GM21619 (cell line): Measurements from ENCODE around the gene HRG.
A peak's percentile ranks its signal among the peaks of the same experiment; 100 is the strongest.
"Not testable (repeated sequence)": the region's sequence is repeated elsewhere in the genome, so short reads cannot be mapped to it uniquely, and the experiment has no call there.

ENCODE experiments used
- ATAC-seq: cut with Tn5 transposase; IDR thresholded peaks from one replicate; pipeline ENCODE4 v1.9.1; 2021; ENCODE audit not compliant: unreplicated experiment

The HRG gene, protein sequence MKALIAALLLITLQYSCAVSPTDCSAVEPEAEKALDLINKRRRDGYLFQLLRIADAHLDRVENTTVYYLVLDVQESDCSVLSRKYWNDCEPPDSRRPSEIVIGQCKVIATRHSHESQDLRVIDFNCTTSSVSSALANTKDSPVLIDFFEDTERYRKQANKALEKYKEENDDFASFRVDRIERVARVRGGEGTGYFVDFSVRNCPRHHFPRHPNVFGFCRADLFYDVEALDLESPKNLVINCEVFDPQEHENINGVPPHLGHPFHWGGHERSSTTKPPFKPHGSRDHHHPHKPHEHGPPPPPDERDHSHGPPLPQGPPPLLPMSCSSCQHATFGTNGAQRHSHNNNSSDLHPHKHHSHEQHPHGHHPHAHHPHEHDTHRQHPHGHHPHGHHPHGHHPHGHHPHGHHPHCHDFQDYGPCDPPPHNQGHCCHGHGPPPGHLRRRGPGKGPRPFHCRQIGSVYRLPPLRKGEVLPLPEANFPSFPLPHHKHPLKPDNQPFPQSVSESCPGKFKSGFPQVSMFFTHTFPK

DNA sequence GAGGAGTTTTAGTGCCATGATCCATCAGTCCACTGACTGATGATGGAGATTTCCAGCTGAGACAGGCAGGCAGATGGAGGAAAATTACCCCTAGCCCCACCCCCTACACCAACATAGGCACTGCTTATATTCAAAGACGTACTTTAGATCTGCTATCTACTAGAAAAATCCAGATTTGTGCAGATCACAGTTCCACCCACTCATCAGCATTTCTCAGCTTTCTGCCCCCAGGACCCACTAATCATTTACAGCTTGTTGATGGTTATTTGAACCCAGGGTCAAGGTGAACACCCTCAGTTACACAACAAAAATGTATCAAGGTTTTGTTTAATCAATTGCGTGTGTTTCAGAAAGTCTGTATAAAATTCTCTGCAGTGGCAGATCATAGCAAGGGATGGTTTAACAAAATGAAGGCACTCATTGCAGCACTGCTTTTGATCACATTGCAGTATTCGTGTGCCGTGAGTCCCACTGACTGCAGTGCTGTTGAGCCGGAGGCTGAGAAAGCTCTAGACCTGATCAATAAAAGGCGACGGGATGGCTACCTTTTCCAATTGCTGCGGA, at the start of gene HRG:
Gene HRG, plus strand, starts transcription at position 390 of the 564 bp plus-strand sequence. Its CDS starts 18 bp downstream, at position 408.
- no peak for ATAC-seq

DNA sequence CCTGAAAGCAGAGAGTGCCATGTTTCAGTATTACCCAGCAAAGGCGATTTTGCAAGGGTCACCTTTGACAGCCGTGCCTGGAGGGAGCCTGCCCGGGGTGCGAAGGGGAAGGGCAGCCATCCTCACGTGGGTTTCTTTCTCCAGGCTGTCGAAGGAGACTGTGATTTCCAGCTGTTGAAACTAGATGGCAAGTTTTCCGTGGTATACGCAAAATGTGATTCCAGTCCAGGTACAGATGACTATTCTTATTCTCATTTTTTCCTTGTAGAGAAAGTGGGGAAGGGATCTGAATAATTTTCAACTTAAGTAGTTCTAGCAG, 49.6 kb upstream of the HRG start:
- ATAC-seq, result no peak

DNA sequence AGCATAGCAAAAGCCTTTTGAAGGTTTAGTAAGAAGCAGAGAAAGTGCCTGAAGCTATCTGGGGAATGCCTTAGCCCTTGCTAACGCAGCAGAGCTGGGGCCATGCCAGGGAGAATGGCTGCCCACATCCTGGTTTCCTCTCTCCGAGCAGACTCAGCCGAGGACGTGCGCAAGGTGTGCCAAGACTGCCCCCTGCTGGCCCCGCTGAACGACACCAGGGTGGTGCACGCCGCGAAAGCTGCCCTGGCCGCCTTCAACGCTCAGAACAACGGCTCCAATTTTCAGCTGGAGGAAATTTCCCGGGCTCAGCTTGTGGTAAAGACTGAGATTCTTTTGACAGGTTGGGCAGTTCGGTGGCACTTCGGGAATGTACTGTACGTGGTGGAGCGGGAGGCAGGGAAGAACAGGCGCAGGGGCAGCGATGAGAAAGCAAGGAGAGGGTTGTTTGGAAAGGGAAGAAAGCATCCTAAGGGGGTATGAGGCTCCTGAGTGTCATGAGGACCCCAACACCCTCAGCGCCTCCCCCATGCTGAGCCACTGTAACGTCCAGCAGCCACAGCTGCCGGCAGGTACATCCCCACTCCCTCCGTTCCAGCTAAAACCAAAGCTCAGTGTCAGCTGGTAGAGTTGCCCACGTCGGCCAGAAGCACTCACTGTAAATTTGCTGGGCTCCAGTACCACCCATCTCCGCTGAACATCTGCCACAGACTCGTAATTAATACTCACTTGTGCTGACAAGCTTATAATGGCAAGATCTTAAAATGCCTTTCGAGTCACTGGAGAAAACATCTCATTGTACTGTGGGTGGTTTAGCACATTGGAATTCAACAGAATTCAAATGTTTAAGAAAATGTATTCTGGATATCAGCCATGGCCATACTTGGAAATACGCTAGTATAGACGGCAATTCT, 48.5 kb upstream of the HRG start:
- peak; percentile 96 for ATAC-seq

DNA sequence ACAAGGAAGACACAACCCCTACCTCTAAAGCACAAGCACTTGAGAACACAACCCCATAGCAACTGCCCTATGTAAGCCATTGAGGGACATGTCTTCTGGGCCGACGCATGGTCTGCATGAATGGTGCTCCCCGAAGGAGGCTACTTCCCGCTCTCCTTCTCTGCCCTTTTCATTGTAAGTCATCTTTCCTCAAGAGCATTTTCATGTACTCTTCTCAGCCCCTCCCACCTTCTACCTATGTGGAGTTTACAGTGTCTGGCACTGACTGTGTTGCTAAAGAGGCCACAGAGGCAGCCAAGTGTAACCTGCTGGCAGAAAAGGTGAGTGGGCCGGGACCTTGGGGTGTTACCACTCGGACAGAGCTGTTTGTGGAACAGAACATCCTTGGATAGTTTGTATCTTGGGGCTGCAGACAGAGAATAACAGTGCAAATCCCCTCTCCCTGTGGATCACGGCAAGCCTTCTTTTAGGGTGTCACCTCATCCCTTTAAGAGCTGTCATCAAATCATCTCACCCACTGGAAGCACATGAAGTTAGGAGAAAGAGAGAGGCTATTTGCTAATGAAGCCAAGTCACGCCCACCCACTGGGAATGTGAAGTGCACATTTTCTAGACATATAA, 47.4 kb upstream of the HRG start:
- no peak for ATAC-seq

DNA sequence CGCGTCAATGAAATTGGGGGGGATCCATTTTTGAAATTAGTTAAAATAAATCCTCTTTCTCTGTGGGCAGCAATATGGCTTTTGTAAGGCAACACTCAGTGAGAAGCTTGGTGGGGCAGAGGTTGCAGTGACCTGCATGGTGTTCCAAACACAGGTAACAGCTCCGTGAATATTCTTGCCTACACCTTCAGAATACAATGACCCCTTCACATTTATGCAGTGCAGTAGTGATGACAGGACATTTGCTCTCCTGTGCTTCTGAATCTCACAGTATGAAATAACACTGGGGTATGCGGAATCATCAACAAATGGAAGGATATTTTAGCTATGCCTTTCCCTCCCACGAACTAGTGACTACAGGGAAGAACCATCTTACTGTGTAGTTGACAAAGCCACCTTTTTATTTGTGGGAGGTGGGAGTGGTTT, 46.0 kb upstream of the HRG start:
- ATAC-seq, result no peak

DNA sequence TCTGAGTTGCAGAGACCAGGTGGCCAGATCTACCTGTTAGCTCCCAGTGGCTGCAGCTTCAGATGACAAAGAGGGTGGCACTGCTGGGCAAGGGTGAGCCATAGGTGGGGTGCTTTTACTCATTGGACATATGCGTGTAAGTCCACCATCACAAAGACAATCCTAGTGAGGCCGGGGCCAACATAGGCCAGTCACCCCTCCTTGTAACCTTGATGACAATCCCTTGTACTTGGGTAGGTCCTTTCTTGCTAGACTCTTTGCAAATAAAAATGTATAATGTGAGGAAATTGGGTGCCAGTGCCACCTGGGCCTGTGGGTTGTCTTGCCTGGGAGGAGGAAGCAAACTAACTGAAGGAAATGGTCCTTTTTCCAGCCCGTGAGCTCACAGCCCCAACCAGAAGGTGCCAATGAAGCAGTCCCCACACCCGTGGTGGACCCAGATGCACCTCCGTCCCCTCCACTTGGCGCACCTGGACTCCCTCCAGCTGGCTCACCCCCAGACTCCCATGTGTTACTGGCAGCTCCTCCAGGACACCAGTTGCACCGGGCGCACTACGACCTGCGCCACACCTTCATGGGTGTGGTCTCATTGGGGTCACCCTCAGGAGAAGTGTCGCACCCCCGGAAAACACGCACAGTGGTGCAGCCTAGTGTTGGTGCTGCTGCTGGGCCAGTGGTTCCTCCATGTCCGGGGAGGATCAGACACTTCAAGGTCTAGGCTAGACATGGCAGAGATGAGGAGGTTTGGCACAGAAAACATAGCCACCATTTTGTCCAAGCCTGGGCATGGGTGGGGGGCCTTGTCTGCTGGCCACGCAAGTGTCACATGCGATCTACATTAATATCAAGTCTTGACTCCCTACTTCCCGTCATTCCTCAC, 45.4 kb upstream of the HRG start:
- no peak for ATAC-seq

DNA sequence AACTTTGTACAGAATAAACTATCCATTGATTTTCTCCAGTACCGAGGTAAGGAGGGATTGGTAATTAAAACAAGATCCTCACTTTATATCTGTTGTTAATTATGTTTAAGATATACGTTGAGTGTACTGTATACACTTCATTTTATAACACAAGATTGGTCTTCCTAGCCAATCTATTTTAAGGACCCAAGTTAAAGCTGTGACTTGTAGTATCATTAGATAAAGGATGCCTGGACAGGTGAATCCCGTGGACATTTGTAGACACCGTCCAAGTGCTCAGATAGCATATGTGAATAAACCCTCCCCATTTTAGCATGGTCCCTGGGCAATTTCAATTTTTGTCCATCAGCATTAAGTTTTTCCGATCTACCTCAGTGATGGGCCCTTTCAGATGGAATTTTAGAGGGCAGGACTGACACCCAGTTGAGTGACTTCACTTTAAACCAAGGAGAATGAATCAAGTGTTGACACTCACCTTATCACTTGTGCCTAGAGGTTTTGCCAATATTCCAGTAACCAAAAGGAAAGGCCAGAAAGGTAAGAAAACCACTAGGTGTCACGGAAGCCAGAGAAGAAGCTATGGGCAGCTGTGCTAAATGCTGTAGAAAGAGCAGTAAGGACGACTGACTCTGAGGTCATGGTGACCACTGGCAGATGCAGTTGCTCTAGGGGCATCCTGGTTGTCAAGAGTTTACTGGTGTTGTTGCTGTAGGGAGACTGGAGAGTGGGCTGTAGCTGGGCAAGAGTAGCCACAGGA, 43.7 kb upstream of the HRG start:
- no peak for ATAC-seq

DNA sequence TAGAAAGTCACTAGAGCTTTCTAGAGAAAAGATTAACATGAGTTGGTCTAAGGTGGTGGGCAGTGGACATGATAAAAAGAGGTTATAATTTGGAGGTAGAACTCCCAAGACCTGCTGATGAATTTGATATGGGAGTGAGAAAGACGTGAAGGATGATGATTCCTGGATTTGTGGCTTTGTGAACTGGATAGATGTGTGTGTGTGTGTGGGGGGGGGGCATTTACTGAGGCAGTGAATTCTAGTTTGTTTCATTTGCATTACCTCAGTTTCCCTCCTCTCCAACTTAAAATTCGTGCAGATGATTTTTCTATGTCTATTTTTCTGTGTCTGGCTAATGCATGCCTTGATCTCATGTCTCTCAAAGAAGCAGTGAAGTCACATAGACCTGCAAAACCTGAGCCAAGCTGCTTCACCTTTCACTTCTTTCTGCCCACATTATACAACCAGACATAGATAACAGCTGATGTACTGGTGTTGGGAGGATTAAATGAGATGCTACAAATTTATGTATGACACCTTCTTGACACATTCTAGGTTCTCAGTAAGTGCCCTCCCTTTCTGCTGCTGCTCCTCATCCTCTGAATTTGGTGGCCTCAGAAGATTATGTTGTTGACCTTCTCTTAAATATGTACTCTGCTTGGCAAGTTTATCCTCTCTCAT, 43.0 kb upstream of the HRG start:
- ATAC-seq, result no peak

DNA sequence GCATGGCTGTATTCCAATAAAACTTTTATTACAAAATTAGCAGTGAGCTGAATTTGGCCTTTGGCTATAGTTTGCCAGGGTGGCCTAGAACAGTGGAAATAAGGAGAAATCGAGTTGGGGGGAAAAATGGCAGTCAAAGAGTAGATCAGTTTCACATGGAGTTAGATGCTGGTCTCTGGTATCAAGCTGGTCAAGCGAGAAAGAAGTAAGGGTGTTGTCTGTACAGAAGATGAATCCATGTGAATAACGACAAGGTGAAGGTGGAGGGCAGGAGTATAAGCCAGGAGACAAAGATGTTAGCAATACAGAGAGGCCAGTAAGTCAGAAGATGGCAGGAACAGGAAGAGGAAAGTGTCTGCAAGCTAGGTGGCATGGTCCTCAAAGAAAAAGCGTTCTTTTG, 41.2 kb upstream of the HRG start:
- ATAC-seq, result no peak

DNA sequence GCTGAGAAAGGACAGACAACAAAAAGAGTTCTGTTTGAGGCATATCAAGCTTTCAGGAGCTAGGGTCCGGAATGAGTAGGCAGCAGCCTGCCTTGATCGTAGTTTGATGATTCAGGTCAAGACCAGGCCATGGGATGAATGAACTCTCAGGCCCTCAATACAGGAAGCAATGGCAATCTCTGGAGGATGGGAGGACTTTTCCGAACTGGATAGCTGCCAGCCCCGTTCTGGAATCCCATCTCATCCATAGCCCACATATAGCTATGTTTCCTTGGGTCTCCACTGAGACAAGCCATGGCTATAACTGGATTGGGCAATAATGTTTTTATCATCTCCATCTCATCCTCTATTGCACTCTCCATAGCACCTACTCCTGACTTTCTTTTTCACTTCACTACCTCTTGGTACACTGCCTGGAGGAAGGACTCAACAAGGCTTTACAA, 40.2 kb upstream of the HRG start:
- no peak for ATAC-seq

DNA sequence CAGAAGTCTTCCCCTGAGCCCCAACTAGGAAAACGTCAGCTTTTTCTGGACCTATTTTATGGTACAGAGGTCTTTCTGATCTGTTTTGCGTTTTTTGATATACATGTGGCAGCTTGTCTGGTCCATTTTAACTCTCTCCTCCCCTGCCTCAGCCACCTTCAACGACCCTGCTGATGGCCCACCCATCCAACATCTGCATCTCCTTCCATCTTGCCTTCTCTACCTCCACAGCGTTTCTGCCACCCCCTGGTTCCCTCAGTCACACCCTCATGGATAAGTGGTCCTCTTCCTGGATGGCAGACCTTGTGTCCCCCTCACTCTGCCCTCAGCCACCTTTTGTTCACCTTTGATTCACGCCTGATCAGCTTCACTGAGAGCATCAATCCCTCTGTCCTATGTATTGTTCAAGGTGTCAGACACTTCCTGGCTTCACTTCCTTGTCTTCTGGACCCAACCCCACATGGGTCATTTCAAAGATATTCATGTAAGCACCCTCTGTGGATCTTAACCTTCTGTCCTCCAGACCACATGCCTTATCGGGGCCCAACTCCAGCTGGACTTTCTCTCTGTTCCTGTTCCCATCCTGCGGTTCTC, 39.5 kb upstream of the HRG start:
- no peak for ATAC-seq

DNA sequence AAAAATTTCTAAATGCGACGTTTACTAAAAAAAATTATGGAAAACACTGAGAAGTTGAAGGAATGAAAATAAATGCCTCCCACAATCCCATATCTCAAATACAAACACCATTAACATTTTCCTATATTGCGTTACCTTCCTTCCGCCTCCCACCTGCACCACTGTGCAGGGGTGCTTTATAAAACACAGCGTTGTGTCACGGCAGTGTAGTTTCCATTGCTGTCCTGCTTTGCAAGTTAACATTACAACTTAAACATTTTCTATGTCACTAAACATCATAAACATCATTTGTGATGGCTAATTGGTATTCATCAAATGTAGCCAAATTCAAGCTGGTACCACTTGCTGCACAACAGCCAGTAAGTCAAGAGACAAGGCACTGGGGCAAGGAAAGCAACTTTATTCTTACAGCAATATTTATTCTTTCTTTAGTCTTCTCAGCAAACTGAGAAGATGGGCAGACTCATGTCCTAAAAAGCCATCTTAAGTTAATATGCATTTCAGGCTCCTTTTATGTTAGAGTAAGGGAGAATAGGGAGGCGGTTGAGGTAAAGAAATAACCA, 37.9 kb upstream of the HRG start:
- no peak for ATAC-seq

DNA sequence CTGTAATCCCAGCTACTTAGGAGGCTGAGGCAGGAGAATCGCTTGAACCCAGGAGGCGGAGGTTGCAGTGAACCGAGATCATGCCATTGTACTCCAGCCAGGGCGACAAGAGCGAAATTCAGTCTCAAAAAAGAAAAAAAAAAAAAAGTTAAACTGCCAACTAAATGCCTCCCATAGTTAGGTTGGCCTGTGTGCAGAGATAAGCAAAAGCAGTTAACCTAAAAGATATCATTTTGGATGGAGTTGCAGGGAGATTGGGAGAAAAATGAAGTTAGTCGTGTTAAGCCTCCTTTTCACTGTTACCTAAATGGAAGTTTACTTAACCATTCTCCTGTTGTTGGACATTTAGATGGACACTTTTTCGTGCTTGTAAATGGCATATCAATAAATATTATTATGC, 37.1 kb upstream of the HRG start:
- ATAC-seq, result no peak

DNA sequence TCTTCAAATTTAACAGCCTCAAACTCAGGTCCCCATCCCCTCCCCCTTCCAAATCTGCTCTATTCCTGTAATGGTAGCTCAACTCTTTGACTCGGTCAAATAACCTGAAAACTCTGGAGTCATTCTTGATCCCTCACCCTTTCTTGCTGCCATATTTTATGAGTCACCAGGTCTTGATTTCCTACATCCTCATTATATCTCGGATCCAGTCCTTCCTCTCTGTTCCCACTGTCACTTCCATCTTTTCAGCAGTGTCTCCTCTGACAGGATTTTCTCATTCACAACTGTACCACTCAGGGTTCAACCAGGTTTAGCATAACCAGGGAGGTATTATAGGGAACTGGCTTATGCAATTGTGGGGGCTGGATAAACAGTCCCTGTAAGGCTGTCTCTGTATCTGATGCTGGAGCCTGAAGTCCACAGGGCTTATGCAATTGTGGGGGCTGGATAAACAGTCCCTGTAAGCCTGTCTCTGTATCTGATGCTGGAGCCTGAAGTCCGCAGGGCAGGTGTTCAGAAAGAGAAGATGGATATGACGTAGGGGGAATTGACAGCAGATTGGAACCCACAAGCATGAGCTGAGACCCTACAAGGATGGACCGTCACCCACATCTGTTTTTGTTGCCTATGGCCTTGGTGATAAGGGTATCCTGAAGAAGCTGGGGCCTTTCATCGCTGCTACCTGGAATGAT, 34.7 kb upstream of the HRG start:
- no peak for ATAC-seq

DNA sequence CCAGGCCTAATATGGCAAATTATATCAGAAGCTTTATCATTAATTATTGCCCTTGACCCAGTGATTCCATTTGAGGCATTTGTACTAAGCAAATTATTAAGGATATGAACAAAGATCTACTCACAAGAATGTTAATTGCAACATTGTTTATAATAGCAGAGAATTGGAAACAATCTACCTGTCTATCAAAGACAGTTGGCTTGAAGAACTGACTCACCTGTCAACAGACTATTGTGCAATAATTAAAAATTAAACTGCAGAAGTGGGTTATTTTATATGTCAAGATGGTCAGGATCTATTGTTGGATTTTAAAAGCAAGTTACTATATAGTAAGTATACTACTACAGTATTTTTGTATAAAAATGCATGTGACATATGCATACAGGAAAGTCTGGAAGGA, 32.3 kb upstream of the HRG start:
- no peak for ATAC-seq

DNA sequence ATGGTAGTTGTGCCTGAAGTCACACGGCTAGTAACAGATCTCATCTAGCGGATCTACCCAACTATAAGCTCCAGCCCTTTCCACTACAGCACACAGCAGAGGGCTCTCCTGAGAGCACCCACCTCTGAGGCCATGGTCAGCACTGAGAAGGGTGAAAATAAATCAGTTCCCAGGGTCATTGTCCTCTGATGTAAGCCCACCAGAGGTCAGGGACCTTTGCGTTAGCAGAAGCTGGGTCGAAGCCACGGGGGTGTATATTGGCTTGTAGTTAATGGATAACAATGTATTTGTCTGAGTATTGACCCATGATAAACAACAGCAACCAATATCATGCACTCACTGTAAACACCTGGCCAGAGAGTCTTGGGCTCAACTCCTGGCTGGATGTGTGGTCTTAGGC, 31.6 kb upstream of the HRG start:
- ATAC-seq, result not testable (repeated sequence)

DNA sequence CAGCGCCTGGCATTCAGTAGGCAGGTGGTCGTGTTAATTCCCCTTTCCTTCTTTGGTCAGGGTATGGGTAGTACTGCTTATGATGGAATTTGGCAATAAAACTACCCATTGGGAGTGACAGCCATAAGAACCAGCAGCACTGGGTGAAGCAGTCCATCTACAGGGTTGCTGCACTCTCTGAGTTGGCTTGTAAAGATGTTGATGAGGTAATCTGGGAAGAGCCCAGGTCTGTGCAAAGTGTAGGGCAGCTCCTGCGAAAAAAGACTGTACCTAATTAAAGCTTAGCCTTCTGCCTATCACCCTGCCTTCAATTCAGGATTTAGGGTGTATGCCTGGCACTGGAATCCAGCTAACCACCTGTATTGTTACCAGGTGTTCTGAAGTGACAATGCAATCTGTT, 30.3 kb upstream of the HRG start:
- ATAC-seq, result no peak

DNA sequence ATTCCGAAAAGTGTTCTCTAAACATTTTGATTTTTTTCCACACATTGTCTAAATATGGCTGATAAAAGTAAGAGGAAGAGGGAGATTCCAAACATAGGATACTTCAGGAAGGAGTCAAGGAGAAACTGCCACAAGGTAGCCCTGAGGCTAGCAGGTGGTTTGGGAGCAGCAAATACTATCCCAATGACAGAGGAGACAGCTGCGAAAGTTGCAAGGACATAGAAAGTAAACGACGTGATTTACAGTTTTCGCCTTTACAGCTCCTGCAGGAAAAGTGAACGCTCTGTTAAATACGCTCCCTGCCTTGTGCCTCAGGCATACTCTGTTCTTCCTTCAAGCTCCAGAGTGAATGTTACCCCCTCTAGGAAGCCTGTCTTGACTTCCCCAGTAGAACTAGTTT, 29.3 kb upstream of the HRG start:
- no peak for ATAC-seq
